ENCODE measurements around the gene KCNQ1.

KCNQ1 gene

DNA sequence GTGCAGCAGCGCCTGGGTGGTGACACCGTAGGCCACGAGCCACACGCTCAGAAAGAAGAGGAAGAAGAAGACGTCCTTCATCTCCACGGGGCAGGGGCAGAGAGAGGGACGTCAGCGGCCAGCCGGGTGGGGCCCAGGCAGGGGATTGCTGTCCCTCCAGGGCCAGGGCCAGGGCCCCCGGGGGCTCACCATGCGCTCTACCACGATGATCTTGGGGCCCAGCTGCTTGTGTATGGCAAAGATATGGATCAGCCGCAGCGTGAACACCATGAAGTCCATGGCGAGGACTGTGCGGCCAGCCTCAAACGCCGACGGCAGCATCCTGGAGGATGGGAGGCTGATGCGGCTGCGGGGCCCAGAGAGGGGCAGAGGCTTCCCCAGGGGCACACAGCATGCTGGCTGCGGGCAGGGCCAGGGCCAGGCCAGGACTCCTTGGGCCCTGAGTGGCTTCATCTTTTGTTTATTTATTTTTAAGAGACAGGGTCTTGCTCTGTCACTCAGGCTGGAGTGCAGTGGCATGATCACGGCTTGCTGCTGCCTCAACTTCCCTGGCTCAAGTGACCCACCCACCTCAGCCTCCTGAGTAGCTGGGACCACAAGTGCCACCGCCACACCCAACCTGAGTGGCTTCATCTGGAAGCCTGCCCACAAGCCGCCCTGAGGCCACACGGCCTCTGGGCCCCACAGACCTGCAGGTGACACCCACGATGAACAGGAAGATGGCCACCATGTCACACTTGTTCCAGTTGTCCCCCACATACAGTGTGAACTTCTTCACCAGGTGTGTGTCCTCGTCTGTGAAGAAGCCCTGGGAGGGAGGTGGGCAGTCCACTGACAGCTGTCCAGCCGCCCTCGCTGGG lies 33.1 kb upstream of the KCNQ1 start:
- DNase-seq = no peak

DNA sequence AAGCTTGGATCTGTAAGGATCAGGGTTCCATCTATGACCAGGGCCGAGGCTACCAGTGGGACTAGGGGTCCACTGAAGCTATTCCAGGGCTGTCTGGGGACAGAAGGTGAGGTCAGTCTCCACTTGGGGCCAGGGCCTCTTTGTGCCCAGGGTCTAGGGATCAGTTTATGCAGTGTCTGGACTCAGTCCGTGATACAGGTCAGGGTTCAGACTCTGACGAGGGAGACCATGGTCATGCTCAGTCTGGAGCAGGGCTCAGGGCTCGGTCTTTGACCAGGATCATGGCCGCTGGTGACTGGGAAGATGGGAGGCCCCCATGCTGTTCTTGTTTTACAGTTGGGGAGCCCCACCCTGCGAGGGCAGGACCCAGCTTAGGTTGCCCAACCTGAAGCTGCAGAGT lies 32.5 kb upstream of the KCNQ1 start:
- DNase-seq = no peak

DNA sequence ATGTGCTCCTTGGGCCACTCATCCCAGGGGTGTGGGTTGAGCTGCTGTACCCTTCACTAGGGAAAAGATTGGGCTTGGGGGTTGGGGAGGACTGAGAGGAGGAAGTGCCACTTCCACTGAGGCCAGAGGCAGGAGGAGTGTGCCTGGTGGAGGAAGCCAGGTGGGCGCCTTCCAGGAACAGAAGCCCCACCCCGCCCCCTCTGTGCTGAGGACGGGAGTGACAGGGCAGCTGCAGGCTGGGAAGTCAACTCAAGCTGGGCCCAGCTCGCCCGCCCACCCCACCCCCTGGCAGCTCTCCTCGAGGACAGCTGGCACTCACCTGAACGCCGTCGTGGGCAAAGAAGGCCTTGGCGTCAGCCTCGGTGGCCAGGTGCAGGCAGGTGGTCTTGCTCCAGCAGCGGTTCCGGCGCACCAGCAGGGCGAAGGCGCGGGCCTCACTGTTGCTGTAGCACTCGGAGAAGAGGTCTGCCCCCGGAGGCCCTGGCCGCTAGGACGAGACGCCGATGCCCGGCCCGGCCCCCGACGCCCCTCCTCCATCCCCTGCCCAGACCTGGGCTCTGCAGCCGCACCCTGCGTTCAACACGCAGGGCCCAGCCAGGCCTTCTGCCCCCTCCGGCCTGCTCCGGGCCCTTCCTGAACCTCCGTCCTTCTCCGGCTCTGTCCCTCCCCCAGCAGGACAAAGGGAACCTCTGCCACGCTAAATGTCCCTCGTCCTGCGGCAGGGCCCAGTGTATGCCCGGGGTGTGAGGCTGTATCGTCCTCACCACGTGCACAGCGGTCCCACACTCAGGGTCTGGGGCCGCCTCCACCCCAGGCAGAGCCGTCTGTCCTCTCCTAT lies 30.8 kb upstream of the KCNQ1 start:
- no peak for DNase-seq

DNA sequence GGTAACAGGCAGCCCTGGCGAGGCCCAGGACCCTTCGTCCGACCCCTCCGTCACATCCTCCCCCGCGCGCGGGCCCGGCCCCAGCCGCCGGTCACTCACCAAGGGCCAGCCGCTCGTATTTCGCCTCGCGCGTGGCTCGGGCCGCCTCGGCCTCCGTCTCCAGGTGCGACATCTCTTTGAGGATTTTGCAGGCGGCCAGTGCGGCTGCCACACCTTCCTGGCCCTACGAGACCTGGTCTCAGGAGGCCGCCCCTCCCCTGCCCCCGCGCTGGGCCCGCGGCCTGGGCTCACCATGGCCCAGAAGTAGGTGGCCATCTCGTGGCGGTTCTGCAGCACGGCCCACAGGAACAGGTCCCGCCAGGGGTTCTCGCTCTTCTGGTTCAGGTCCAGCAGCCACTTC lies 30.2 kb upstream of the KCNQ1 start:
- no peak for DNase-seq

DNA sequence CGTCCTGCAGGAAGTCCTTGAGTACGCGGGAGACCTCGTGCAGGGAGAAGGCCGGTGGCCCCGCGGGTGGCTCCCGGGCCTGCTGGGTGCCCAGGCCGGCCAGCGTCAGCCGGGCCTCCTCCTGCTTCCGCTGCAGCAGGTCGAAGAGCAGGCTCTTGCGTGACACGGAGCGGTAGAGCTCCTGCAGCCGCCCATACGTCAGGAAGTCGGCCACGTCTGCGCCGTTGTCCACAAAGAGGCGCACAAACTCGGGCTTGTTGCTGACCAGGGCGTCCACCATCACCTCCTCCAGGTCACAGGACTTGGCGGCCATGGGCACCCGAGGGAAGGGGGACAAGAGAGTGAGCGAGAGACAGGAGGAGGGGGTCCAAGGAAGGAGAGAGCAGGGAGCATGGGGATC lies 29.6 kb upstream of the KCNQ1 start:
- DNase-seq = no peak

DNA sequence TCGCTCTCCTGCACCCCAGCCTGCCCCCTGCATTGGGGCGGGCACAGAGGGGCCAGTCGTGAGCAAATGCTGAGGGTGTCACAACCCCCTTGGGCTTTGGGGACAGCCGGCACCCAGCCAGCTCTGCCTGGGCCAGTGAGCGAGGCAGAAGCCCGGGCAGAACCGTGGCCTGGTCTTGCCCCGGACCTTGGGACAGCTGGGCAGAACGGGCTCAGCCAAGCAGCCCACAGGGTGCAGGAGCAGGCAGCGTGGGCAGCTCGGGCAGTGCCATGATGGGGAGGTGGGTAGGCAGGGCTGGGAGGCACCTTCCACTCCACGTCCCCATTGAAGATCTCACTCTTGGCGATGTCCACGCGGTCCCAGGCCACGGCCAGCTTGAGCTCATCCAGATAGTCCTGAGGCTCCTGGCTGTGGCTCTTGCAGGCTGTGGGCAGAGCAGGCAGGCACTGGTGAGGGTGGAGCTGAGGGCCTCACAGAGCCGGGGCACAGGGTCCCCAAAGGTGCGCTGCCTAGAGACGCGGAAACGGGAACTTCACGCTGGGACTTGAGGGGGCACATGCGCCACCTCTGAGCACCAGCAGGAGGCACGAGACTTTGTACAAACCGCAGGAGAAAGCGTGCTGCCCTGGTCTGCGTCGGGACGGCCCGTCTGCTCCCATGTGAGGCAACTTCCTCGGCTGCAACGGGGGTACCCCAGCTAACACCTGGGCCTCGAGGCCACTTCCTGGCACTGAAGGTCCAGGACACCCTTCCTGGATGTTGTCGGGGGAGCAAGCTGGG lies 29.0 kb upstream of the KCNQ1 start:
- no peak for DNase-seq

GRCh38 chr11:2416765-2417164 lies 28.0 kb upstream of the KCNQ1 start:
- no peak for DNase-seq

DNA sequence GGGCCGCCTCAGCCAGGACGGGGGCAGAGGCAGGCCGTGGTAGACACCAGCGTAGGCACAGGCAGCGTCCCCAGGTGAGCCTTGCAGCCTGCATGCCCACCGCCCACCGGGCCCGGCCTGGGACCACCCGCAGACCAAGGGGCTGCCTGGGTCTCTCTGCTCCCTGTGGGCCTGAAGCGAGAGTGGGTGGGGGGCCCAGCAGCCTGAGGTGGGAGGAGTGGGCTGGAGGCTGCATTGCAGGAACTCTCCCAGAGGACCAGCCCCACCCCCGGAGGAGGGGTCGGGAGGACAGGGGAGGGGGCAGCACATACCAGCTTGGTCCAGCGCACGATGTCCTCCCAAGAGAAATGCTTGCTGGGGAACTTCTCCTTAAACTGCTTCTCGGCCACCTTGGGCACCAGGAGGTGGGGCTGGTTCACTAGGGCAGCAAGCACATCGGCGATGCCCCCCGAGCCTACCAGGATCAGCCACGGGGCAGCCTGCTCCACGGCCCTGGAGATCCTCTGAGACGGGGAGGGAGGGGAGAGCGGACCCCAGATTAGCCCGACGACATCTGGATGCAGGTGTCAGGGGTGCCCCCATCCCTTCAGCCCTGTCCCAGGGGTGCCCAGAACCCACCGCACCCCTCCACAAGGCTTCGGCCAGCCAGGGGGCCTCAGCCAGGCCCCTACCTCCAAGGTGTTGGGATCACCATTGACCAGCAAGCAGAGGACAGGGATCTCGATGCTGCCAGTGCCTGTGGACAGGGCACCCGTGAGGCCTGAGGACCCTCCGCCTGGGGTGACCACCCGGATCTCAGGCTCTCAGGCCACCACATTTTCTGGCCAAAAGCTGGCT lies 26.7 kb upstream of the KCNQ1 start:
- no peak for DNase-seq

DNA sequence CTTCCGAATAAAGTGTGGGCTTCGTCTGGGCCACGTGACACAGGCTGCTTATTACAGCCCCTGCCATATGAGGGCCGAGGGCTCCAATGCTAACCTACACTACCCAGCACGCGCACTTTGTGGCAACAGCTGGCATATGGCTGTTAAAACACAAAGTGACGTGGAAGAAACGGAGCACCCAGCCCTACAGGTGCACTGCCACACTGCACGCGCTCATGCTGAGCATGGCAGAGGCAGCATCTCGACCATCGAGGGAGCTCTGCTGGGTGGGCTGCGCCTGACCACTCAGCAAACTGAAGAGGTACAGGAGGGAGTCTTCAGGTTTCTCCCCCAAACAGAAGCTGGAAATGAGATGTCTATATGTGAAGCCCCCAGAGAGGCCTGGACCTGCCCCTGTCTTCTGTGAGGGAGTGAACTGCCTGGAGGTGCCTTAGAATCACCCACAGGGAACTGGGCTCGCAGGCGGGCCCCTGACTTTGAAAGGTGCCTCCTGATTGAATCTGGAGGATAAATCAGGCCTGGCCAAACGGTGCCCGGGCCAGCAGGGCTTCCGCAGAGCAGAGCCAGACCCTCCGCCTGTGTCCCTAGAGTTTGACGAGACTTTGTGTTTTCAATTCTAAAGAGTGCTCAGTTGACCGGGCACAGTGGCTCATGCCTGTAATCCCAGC lies 26.0 kb upstream of the KCNQ1 start:
- no peak for DNase-seq

DNA sequence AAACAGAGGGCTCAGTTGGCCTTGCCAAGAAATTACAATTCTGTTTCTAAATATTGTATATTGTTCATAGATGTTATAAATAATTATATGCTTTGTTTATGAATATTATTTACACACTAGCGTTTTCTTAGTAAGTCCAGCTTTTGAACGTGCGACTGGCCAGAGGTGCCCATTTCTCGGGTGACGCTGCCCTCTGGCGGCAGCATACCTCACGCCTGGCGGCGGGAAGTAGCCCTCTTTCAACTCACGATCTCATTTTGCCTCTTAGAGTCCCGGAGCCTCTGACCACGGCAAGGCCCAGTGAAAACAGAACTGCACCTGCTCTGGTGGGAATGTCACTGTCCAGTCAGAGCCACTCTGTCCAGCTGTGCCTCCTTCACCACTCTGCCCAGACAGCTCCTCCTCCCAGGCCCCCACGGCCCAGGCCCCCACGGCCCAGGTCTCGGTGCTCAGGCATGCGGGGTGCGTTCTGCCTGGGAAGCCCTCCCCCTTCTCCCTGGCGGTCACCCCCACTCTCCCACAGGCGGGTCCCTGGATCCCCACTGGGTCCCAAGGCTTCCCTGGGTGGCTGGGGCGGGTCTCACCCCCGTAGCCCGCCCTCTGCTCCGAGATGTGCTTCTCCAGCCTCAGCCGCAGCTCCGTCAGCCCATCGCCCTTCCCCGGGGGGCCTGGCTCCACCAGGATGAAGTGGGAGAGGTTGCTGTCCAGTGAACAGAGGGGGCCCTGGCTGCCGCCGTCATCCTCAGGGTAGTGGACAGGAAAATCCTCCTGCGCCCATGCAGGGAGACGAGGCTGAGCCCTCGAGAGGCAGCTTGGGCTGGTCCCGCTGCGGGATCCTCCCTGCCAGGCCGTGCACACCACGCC lies 24.9 kb upstream of the KCNQ1 start:
- DNase-seq = peak; percentile 80

DNA sequence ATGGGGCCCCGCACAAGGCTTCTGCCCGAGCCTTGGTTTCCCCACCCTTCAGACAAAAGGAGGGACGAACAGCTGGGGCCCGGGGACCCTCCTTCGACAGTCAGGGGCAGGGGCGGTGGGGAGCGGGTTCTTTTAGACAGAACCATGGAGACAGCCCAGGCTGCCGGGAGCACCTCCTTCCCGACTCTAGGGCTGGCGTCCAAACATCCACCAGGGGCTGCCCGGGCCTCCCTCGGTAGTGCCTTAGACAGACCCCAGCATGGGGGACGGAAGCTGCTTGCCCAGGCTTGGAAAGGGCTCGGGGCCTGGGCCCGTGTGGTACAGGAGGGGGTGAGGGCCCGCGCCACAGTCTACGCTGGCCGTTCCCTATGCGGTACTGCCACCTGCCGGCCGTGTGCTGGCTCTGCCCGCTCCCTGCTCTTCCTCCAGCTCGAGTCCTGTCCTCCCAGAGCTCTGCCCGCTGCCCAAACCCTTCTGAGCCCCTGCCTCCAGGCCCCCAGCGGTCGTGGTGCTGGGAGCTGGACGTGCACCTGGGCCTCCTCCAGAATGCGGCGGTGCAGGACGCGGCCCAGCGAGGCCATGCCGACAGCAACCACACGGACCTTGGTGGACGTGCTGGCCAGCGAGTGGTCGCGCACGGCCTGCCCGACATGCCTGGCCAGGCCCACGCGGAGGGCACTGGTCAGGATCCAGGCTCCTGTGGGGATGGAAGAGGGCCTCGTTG lies 24.1 kb upstream of the KCNQ1 start:
- peak; percentile 82 for DNase-seq

- no peak for DNase-seq
These were observed 23.4 kb upstream of the KCNQ1 start for GRCh38 chr11:2421226-2421994.

GRCh38 chr11:2421996-2422395 lies 22.8 kb upstream of the KCNQ1 start:
- no peak for DNase-seq

DNA sequence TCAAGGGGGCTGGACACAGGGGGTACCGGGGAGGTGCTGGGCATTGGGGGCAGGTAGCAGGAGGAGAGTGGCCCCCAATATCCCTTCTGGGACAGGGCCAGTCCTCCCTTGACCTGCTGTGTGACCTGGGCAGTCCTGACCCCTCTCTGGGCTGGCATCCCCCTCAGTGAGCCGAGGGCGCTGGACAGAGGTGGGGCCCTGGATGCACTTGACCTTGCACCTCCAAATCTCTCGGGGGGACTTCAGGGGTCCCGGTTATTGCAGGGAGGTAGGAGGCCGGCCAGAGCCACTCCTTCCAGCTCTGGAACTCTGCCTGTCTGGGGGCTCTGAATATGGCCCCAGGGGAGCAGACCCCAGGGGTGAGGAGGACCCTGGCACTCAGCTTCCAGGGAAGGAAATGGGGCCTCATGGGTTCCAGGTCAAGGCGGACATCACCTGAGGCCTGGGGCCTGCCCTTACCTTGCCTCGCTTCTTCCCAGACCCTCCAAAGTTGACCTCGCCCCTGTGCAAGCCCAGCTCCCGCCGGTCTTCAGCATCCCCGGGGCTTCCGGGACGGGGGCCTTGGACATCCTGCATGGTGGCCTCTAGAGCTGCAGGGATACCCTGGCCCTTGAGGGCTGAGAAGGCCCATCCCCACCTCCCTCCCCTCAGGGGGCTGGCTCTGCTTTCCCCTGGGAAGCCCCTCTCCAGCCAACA lies 22.2 kb upstream of the KCNQ1 start:
- no peak for DNase-seq

DNA sequence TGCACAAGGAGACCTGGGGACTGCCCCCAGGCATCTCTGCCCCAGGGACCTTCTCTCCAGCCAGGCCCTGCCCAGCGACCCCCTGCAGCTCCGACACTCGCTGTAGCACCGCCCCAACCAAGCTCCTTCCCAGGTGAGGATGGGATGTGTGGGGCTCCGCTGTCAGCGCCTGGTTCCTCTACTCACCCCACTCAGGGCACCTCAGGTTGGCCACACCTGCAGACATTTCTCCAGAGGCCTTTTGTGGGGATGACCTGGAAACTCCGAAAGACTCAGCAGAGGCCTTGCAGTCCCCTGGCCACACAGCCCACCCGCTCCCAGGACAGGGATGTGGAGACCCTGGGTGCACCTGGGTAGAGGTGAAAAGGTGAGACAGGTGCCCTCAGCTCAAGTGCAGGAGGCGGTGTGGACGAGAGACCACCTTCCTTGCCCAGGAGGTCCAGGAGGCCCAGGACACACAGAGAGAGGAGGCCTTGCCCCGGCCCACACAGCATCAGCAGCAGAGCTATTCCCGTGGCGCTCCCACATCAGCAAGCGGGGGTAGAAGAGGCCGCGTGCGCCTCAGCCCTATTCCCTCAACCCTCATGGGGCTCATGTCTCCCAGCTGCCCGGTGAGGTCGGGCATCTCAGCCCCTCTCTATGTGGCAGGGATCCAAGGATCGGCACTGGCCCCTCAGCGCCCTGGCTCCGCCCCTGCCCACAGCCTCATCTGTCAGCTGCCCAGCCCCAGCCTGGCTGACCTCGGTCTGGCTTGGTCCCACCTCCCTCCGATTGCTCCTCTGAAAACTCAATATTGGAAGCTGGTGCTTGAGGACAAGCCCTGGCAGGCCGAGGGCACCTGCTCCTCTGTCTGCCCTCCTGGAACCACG lies 21.4 kb upstream of the KCNQ1 start:
- DNase-seq = no peak

DNA sequence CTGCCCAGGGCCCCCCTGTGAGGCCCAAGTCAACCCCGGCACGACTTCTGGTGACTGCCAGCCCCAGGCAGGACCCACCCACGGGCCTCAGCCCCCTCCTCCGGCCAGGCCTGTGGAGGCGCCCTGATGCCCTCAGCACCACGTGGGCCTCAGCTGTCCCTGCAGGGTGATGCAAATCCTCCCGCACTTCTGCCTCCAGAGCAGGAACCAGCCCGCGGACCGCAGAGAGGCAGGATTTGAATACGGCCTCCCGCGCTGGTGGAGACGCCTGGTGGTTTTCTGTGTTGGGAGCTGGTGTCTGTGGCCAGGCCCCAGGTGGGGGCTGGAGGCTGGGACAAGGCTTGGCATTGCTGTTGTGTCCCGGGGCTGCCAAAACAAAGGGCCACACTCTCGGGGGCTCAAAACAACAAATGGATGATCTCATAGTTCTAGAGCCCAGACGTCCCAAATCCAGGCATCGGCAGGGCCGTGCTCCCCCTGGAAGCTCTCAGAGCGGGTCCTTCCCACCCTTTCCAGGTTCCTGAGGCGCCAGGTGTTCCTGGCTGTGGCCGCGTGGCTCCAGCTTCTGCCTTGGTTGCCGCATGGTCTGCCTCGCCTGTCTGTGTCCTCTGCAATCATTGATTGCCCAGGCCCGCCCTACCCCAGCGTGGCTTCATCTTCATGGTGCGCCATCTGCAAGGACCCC lies 19.9 kb upstream of the KCNQ1 start:
- DNase-seq = no peak

DNA sequence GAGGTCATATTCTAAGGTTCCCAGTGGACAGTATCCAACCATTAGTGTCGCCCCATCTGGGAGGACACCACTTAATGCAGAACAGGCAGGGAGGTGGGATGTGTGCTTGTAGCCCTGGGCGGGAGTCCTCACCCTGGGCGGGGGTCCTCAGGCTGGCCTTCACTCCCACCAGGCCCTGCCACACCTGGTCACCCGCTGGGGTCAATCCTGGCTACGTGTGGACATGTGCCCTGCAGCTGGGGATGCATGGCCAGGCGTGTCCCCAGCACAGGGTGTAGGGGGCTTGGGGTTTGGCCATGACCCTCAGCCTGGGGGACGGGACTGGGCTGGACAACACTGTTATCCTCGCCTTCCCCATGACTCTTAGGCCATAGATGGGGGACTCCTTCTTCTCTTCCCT lies 19.3 kb upstream of the KCNQ1 start:
- DNase-seq = no peak

All from stimulated activated CD8-positive, alpha-beta memory T cell treated with anti-CD3 and anti-CD28 coated beads, Interleukin-4, amount 100 ng/mL, for 48 hours (primary cell).